H9 (cell line): ENCODE results near the gene MYH14. TPM values are rescaled to one million over a fixed set of nuclear protein-coding genes. Genes with fewer than 3 reads are reported as not detected.

Experiments
- DNase-seq: peaks from one replicate; pipeline ENCODE4 v3.0.0-alpha.2; 2017
- H2AFZ ChIP-seq: one replicate; pipeline ENCODE4 v1.6.1; 2013; ENCODE audit warnings: mild to moderate bottlenecking, low read length, control low read depth, moderate library complexity
- H2AK5ac ChIP-seq: 2 replicates; pipeline ENCODE4 v1.6.1; 2013; ENCODE audit warnings: low read length, control low read depth, mixed read lengths; ENCODE audit not compliant: insufficient read length
- H2BK120ac ChIP-seq: one replicate; pipeline ENCODE4 v1.6.1; 2013; ENCODE audit warnings: low read depth, mild to moderate bottlenecking, low read length, control low read depth, inconsistent platforms; ENCODE audit not compliant: poor library complexity, severe bottlenecking
- H2BK12ac ChIP-seq: 2 replicates; pipeline ENCODE4 v1.6.1; 2013; ENCODE audit warnings: low read length, control low read depth, mixed read lengths, low read depth; ENCODE audit not compliant: insufficient read length
- H2BK15ac ChIP-seq: 2 replicates; pipeline ENCODE4 v1.6.1; 2013; ENCODE audit warnings: low read depth, low read length, control low read depth
- H2BK20ac ChIP-seq: one replicate; pipeline ENCODE4 v1.6.1; 2013; ENCODE audit warnings: low read depth, mild to moderate bottlenecking, low read length, control low read depth, inconsistent platforms; ENCODE audit not compliant: poor library complexity, severe bottlenecking
- H2BK5ac ChIP-seq: 2 replicates; pipeline ENCODE4 v1.6.1; 2013; ENCODE audit warnings: low read length, control low read depth, mixed read lengths; ENCODE audit not compliant: insufficient read length
- H3K14ac ChIP-seq: 2 replicates; pipeline ENCODE4 v1.6.1; 2013; ENCODE audit warnings: low read length, control low read depth; ENCODE audit not compliant: insufficient read depth
- H3K18ac ChIP-seq: 2 replicates; pipeline ENCODE4 v1.6.1; 2013; ENCODE audit warnings: low read depth, mild to moderate bottlenecking, mixed read lengths, low read length, control low read depth; ENCODE audit not compliant: insufficient read length
- H3K23ac ChIP-seq: 2 replicates; pipeline ENCODE4 v1.6.1; 2013; ENCODE audit warnings: low read length, control low read depth, mixed read lengths, low read depth; ENCODE audit not compliant: insufficient read length
- H3K23me2 ChIP-seq: 2 replicates; pipeline ENCODE4 v1.6.1; 2013; ENCODE audit warnings: low read depth, mild to moderate bottlenecking, mixed read lengths, low read length, control low read depth; ENCODE audit not compliant: insufficient read length, poor library complexity, severe bottlenecking
- H3K27ac ChIP-seq: 2 replicates; pipeline ENCODE4 v1.5.1; 2013; ENCODE audit warnings: low read length, control low read depth, mixed read lengths, low read depth; ENCODE audit not compliant: insufficient read length
- H3K27me3 ChIP-seq: 2 replicates; pipeline ENCODE4 v1.6.1; 2013; ENCODE audit warnings: low read length, control low read depth, inconsistent platforms; ENCODE audit not compliant: insufficient read depth
- H3K4ac ChIP-seq: 2 replicates; pipeline ENCODE4 v1.6.1; 2013; ENCODE audit warnings: low read depth, mild to moderate bottlenecking, control low read depth, inconsistent platforms, low read length, moderate library complexity
- H3K4me1 ChIP-seq: 2 replicates; pipeline ENCODE4 v1.6.1; 2013; ENCODE audit warnings: low read length, control low read depth, inconsistent platforms; ENCODE audit not compliant: insufficient read depth
- H3K4me2 ChIP-seq: 2 replicates; pipeline ENCODE4 v1.6.1; 2013; ENCODE audit warnings: low read length, control low read depth, mixed read lengths; ENCODE audit not compliant: insufficient read length, insufficient read depth
- H3K56ac ChIP-seq: 2 replicates; pipeline ENCODE4 v1.6.1; 2013; ENCODE audit warnings: low read depth, mild to moderate bottlenecking, mixed read lengths, low read length, control low read depth; ENCODE audit not compliant: insufficient read length
- H3K79me1 ChIP-seq: 2 replicates; pipeline ENCODE4 v1.6.1; 2013; ENCODE audit warnings: low read depth, mild to moderate bottlenecking, moderate library complexity, low read length, control low read depth, inconsistent platforms; ENCODE audit not compliant: insufficient read depth, poor library complexity, severe bottlenecking
- H3K79me2 ChIP-seq: 2 replicates; pipeline ENCODE4 v1.6.1; 2013; ENCODE audit warnings: low read length, control low read depth, inconsistent platforms; ENCODE audit not compliant: insufficient read depth
- H3K9ac ChIP-seq: 2 replicates; pipeline ENCODE4 v1.6.1; 2013; ENCODE audit warnings: low read length, control low read depth, mixed read lengths; ENCODE audit not compliant: insufficient read length; ENCODE audit errors: extremely low read depth
- H3K9me3 ChIP-seq: one replicate; pipeline ENCODE4 v1.6.1; 2013; ENCODE audit warnings: low read depth, low read length, inconsistent platforms; ENCODE audit not compliant: control insufficient read depth
- H3T11ph ChIP-seq: one replicate; pipeline ENCODE4 v1.6.1; 2013; ENCODE audit warnings: mild to moderate bottlenecking, low read length, control low read depth, inconsistent platforms
- H4K20me1 ChIP-seq: one replicate; pipeline ENCODE4 v1.6.1; 2013; ENCODE audit not compliant: control insufficient read depth, insufficient read length, insufficient read depth
- H4K5ac ChIP-seq: 2 replicates; pipeline ENCODE4 v1.6.1; 2013; ENCODE audit warnings: low read depth, mild to moderate bottlenecking, mixed read lengths, low read length, control low read depth; ENCODE audit not compliant: insufficient read length
- H4K8ac ChIP-seq: replicated peaks from 2 replicates; pipeline ENCODE4 v1.6.1; 2013; ENCODE audit warnings: low read length, control low read depth, mixed read lengths, low read depth; ENCODE audit not compliant: insufficient read length
- H4K91ac ChIP-seq: 2 replicates; pipeline ENCODE4 v1.6.1; 2013; ENCODE audit warnings: low read depth, mild to moderate bottlenecking, moderate library complexity, mixed read lengths, low read length, control low read depth; ENCODE audit not compliant: insufficient read length
- H3K27ac Mint-ChIP-seq, 3 experiments: 2 replicates in 2 of 3; 3 replicates in 1 of 3; pipeline ENCODE4 v1.8.0; 2020 to 2021; ENCODE audit warnings: mixed read lengths in 3 of 3, mild to moderate bottlenecking in 1 of 3, moderate library complexity in 1 of 3
- H3K27me3 Mint-ChIP-seq: 2 replicates; pipeline ENCODE4 v1.8.0; 2021; ENCODE audit warnings: low read depth, mild to moderate bottlenecking, moderate library complexity, mixed read lengths
- H3K36me3 Mint-ChIP-seq, 3 experiments: 2 replicates in 2 of 3; 3 replicates in 1 of 3; pipeline ENCODE4 v1.8.0; 2020 to 2021; ENCODE audit warnings: low read depth in 3 of 3, mixed read lengths in 3 of 3; ENCODE audit not compliant: insufficient read depth in 1 of 3
- H3K4me1 Mint-ChIP-seq, 2 experiments: 2 replicates each; pipeline ENCODE4 v1.8.0; 2020; ENCODE audit warnings: mixed read lengths in 2 of 2
- H3K4me3 Mint-ChIP-seq, 2 experiments: 2 replicates in 1 of 2; 3 replicates in 1 of 2; pipeline ENCODE4 v1.8.0; 2020 to 2021; ENCODE audit warnings: mild to moderate bottlenecking in 2 of 2, mixed read lengths in 2 of 2, moderate library complexity in 1 of 2
- H3K9me3 Mint-ChIP-seq, 2 experiments: 2 replicates in 1 of 2; 3 replicates in 1 of 2; pipeline ENCODE4 v1.8.0; 2020; ENCODE audit warnings: mild to moderate bottlenecking in 2 of 2, mixed read lengths in 2 of 2, moderate library complexity in 1 of 2
- WGBS: extraction: QIAGEN DNeasy Blood & Tissue Kit; methylation state at CpG from one replicate; pipeline ENCODE4 v1.1.7; 2013; ENCODE audit warnings: missing lambda C conversion rate, low lambda C conversion rate, mixed read lengths; ENCODE audit not compliant: insufficient read length; ENCODE audit errors: extremely low coverage; 5-methylcytosine and 5-hydroxymethylcytosine counted together
- total RNA-seq: library from RNA; stranded (reverse); gene quantifications from 2 replicates; pipeline ENCODE4 v1.2.1, GENCODE V29; 2021
- TF ChIP-seq, protein P1 (sequence below): fragments of 200-600 bp; sonication (generic); conservative IDR thresholded peaks from 3 replicates; pipeline ENCODE4 v1.8.0; 2021; ENCODE audit warnings: antibody characterized with exemption, mild to moderate bottlenecking

The MYH14 gene
- total RNA-seq, 1 experiment from 2014 or later, result 27.7 TPM

DNA sequence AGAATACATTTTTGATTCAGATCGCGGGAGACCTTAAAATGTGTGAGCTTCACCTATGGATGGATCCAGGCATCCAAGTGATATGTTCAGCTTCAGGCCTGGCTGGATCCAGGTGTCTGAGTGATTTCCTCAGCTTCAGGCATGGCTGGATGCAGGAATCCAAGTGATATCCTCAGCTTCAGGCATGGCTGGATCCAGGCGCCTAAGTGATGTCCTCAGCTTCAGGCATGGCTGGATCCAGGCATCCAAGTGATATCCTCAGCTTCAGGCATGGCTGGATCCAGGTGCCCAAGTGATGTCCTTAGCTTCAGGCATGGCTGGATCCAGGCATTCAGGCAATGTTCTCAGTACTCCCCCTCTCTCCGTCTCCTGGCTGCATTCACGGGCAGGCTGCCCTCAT lies 65.1 kb downstream of the MYH14 start:
- Histone ChIP-seq H3K56ac (no peak overlapping the region), H2BK20ac (no peak overlapping the region), H3K9me3 (no peaks in the 10 kb centered on the region), H2BK120ac (no peak overlapping the region), H3K79me2 (no peaks in the 10 kb centered on the region), H2BK12ac (no peak overlapping the region), H4K8ac (no peak overlapping the region), H2AK5ac (no peak overlapping the region), H3K4me2 (no peak overlapping the region), H4K91ac (no peak overlapping the region), H3T11ph (no peak overlapping the region), H3K14ac (no peak overlapping the region), H3K18ac (no peak overlapping the region), H3K23me2 (no peaks in the 10 kb centered on the region), H3K23ac (no peak overlapping the region), H4K20me1 (no peaks in the 10 kb centered on the region), H3K27ac (no peak overlapping the region), H2BK15ac (no peak overlapping the region), H3K9ac (no peak overlapping the region), H2BK5ac (no peak overlapping the region), H3K4me1 (no peaks in the 10 kb centered on the region), H2AFZ (no peak overlapping the region), H3K4ac (no peak overlapping the region), H3K79me1 (no peaks in the 10 kb centered on the region), H3K27me3 (no peaks in the 10 kb centered on the region), H4K5ac (no peak overlapping the region)
- H3K4me3 Mint-ChIP-seq, result no peak overlapping the region
- H3K9me3 Mint-ChIP-seq, result no peaks in the 10 kb centered on the region
- TF ChIP-seq, protein P1, sequence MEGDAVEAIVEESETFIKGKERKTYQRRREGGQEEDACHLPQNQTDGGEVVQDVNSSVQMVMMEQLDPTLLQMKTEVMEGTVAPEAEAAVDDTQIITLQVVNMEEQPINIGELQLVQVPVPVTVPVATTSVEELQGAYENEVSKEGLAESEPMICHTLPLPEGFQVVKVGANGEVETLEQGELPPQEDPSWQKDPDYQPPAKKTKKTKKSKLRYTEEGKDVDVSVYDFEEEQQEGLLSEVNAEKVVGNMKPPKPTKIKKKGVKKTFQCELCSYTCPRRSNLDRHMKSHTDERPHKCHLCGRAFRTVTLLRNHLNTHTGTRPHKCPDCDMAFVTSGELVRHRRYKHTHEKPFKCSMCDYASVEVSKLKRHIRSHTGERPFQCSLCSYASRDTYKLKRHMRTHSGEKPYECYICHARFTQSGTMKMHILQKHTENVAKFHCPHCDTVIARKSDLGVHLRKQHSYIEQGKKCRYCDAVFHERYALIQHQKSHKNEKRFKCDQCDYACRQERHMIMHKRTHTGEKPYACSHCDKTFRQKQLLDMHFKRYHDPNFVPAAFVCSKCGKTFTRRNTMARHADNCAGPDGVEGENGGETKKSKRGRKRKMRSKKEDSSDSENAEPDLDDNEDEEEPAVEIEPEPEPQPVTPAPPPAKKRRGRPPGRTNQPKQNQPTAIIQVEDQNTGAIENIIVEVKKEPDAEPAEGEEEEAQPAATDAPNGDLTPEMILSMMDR, result no peak
- DNase-seq, result no peak
- H3K27ac Mint-ChIP-seq, result no peak overlapping the region
- peaks cover 0 to 6% of the 10 kb centered on the region in 2 experiments for H3K4me1 Mint-ChIP-seq
- H3K36me3 Mint-ChIP-seq, result peaks cover 19 to 36% (median 27%) of the 10 kb centered on the region in 3 experiments; a peak in 6 of 7 replicates
- WGBS, result no CpG with 5 or more reads among the region's 5 CpGs
- no peaks in the 10 kb centered on the region; the same call in 1 of the 2 replicates for H3K27me3 Mint-ChIP-seq
